GM12878 (cell line): ENCODE results near the gene CASR. TPM values are rescaled to one million over a fixed set of nuclear protein-coding genes. Genes with fewer than 3 reads are reported as not detected.

Source experiments
- BHLHE40 ChIP-seq, 2 experiments: fragments of 450-650 bp in 1 of 2; IDR thresholded peaks; 2 replicates each; pipeline ENCODE4 v1.6.1; 2011 to 2017; ENCODE audit warnings: low read depth in 2 of 2, borderline replicate concordance in 1 of 2, improper control_type of control experiment in 1 of 2, low read length in 1 of 2, mild to moderate bottlenecking in 1 of 2
- BRCA1 ChIP-seq: IDR thresholded peaks from 2 replicates; pipeline ENCODE4 v1.6.1; 2011; ENCODE audit warnings: low read depth, low read length, improper control_type of control experiment
- CBFB ChIP-seq: IDR thresholded peaks from 2 replicates; pipeline ENCODE4 v1.6.1; 2016; ENCODE audit warnings: antibody characterized with exemption, low read depth
- EZH2 ChIP-seq: IDR thresholded peaks from 2 replicates; pipeline ENCODE4 v1.6.1; 2012; ENCODE audit warnings: low read depth, mild to moderate bottlenecking, control low read depth, inconsistent platforms, low read length, borderline replicate concordance; ENCODE audit not compliant: control insufficient read depth
- GATAD2B ChIP-seq: fragments of 450-650 bp; conservative IDR thresholded peaks from 2 replicates; pipeline ENCODE4 v1.6.1; 2017; ENCODE audit warnings: low read depth, mild to moderate bottlenecking, moderate library complexity
- KDM1A ChIP-seq: fragments of 200-600 bp; sonication (generic); IDR thresholded peaks from 2 replicates; pipeline ENCODE4 v1.6.1; 2016; ENCODE audit warnings: borderline replicate concordance
- MTA2 ChIP-seq: fragments of 450-650 bp; IDR thresholded peaks from 2 replicates; pipeline ENCODE4 v1.6.1; 2016; ENCODE audit warnings: low read depth, mild to moderate bottlenecking, moderate library complexity
- NFIC ChIP-seq: IDR thresholded peaks from 2 replicates; pipeline ENCODE4 v1.6.1; 2012; ENCODE audit warnings: low read depth, mild to moderate bottlenecking, inconsistent platforms, low read length, moderate library complexity
- NR2C2 ChIP-seq: IDR thresholded peaks from 2 replicates; pipeline ENCODE4 v1.6.1; 2011; ENCODE audit warnings: borderline replicate concordance, low read depth; ENCODE audit not compliant: control insufficient read depth, insufficient read length
- PAX8 ChIP-seq: fragments of 450-650 bp; IDR thresholded peaks from 2 replicates; pipeline ENCODE4 v1.6.1; 2017; ENCODE audit warnings: mild to moderate bottlenecking, moderate library complexity
- PML ChIP-seq: IDR thresholded peaks from 2 replicates; pipeline ENCODE4 v1.6.1; 2012; ENCODE audit warnings: low read length, inconsistent platforms
- POLR2AphosphoS2 ChIP-seq: IDR thresholded peaks from 2 replicates; pipeline ENCODE4 v1.6.1; 2011; ENCODE audit warnings: low read depth, mild to moderate bottlenecking, low read length, improper control_type of control experiment, moderate library complexity
- SIN3A ChIP-seq: IDR thresholded peaks from 2 replicates; pipeline ENCODE4 v1.6.1; 2012; ENCODE audit warnings: low read depth, low read length, improper control_type of control experiment
- SMC3 ChIP-seq: IDR thresholded peaks from 2 replicates; pipeline ENCODE4 v1.6.1; 2011; ENCODE audit warnings: low read length, improper control_type of control experiment, borderline replicate concordance
- STAT1 ChIP-seq: fragments of 450-650 bp; conservative IDR thresholded peaks from 2 replicates; pipeline ENCODE4 v1.6.1; 2014; ENCODE audit warnings: antibody characterized with exemption, mild to moderate bottlenecking
- TCF7 ChIP-seq: IDR thresholded peaks from 2 replicates; pipeline ENCODE4 v1.6.1; 2014; ENCODE audit warnings: antibody characterized with exemption, borderline replicate concordance
- polyA plus RNA-seq, 11 experiments: library from polyadenylated mRNA; depleted of rRNA in 4 of 11; unstranded in 6 of 11; stranded (reverse) in 5 of 11; fragments of >200 nt; fragmentation: Nextera tagmentation in 4 of 11; fragmentation: Illumina TruSeq in 1 of 11; extraction: Ambion mirVana in 4 of 11; extraction: Trizol in 1 of 11; gene quantifications; 1 replicate in 1 of 11; 2 replicates in 10 of 11; pipeline versions ENCODE4 v1.2.1 to v1.2.3, GENCODE V29; 2011 to 2016; ENCODE audit warnings: inconsistent platforms in 2 of 11, missing spikeins in 2 of 11, low read depth in 1 of 11
- total RNA-seq, 4 experiments: library from RNA; depleted of rRNA in 3 of 4; stranded (reverse); fragments of >200 nt in 3 of 4; fragmentation: Illumina TruSeq in 1 of 4; extraction: Trizol in 1 of 4; gene quantifications; 2 replicates each; pipeline versions ENCODE4 v1.2.1 to v1.2.3, GENCODE V29; 2013 to 2021
- TF ChIP-seq, protein P1 (sequence below): IDR thresholded peaks from 2 replicates; pipeline ENCODE4 v1.6.1; 2011; ENCODE audit warnings: borderline replicate concordance, low read depth, mild to moderate bottlenecking, moderate library complexity, low read length; ENCODE audit not compliant: insufficient read depth, poor library complexity, severe bottlenecking
- TF ChIP-seq, protein P2 (sequence below): IDR thresholded peaks from 2 replicates; pipeline ENCODE4 v1.6.1; 2011; ENCODE audit warnings: low read depth, mild to moderate bottlenecking, low read length, moderate library complexity, borderline replicate concordance; ENCODE audit errors: extremely low read depth
- TF ChIP-seq, protein P3 (sequence below): fragments of 450-650 bp; formaldehyde crosslinking; IDR thresholded peaks from 2 replicates; pipeline ENCODE4 v1.4.0; 2020; ENCODE audit warnings: mild to moderate bottlenecking, moderate library complexity
- TF ChIP-seq, protein P4 (sequence below): fragments of 450-650 bp; IDR thresholded peaks from 2 replicates; pipeline ENCODE4 v1.6.1; 2017; ENCODE audit warnings: mild to moderate bottlenecking
- TF ChIP-seq, protein P5 (sequence below): IDR thresholded peaks from 2 replicates; pipeline ENCODE4 v1.6.1; 2012; ENCODE audit warnings: low read depth, low read length, improper control_type of control experiment

The CASR gene
- total and polyA plus RNA-seq, 10 of the 15 experiments (the other 5 are each of a cell fraction or from before 2014, with no cell fraction given), result 0.04 to 0.37 (median 0.11) TPM

DNA sequence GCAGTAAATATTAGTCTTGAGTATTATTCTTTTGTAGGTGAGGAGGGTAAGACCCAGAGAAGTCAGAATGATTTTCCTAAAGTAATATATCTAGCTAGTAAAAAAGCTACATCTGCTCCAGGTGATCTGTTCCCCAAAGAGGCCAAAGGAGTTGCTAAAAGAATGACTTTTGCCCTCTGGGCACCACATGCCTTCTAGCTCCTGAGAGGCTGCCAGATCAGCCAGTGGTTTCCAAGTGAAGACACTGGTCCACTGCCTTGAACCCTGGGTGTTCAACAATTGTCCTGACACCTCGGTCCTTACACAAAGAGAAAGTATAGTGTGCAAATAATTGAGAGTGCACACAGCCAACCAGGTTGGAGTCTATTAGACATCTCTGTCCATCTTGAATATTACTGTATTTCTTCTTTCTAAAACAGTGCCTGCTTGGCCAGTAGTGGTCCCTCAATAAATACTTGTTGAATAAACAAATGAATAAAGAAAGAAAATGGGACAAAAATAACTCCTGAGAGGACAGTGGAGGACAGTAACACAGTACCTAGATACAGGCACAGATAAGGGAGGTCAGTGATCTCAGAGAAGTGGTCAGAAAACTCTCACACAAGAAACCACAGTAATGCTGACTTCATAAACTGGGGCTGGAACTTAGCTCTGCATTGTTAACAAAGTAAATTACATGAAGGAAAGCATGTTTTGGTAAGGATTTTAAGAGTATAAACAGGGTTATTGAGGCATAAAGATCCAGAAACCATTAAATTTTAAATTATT lies 85.0 kb downstream of the CASR start (continued):
- TF ChIP-seq SMC3 (no peak), KDM1A (no peak), PAX8 (peak; percentile 20; the same call in 1 of the 2 replicates), PML (no peak), GATAD2B (no peak), MTA2 (peak; percentile 63), NR2C2 (no peak), STAT1 (no peak), BRCA1 (no peak), NFIC (peak; percentile 73; the same call in 1 of the 2 replicates), EZH2 (no peak), POLR2AphosphoS2 (no peak), BHLHE40 (IDR thresholded peaks at IDR 0.05; ENCODE audit: borderline replicate concordance in 1 of 2, low read depth in 2 of 2, low read length in 1 of 2) (peak in 1 of 2 experiments; percentile 19; a peak in 1 of 4 replicates), CBFB (no peak), TCF7 (no peak), SIN3A (no peak)
- TF ChIP-seq, protein P1, sequence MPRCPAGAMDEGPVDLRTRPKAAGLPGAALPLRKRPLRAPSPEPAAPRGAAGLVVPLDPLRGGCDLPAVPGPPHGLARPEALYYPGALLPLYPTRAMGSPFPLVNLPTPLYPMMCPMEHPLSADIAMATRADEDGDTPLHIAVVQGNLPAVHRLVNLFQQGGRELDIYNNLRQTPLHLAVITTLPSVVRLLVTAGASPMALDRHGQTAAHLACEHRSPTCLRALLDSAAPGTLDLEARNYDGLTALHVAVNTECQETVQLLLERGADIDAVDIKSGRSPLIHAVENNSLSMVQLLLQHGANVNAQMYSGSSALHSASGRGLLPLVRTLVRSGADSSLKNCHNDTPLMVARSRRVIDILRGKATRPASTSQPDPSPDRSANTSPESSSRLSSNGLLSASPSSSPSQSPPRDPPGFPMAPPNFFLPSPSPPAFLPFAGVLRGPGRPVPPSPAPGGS, result peak; percentile 15
- TF ChIP-seq, protein P2, sequence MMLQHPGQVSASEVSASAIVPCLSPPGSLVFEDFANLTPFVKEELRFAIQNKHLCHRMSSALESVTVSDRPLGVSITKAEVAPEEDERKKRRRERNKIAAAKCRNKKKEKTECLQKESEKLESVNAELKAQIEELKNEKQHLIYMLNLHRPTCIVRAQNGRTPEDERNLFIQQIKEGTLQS, result no peak
- TF ChIP-seq, protein P3, sequence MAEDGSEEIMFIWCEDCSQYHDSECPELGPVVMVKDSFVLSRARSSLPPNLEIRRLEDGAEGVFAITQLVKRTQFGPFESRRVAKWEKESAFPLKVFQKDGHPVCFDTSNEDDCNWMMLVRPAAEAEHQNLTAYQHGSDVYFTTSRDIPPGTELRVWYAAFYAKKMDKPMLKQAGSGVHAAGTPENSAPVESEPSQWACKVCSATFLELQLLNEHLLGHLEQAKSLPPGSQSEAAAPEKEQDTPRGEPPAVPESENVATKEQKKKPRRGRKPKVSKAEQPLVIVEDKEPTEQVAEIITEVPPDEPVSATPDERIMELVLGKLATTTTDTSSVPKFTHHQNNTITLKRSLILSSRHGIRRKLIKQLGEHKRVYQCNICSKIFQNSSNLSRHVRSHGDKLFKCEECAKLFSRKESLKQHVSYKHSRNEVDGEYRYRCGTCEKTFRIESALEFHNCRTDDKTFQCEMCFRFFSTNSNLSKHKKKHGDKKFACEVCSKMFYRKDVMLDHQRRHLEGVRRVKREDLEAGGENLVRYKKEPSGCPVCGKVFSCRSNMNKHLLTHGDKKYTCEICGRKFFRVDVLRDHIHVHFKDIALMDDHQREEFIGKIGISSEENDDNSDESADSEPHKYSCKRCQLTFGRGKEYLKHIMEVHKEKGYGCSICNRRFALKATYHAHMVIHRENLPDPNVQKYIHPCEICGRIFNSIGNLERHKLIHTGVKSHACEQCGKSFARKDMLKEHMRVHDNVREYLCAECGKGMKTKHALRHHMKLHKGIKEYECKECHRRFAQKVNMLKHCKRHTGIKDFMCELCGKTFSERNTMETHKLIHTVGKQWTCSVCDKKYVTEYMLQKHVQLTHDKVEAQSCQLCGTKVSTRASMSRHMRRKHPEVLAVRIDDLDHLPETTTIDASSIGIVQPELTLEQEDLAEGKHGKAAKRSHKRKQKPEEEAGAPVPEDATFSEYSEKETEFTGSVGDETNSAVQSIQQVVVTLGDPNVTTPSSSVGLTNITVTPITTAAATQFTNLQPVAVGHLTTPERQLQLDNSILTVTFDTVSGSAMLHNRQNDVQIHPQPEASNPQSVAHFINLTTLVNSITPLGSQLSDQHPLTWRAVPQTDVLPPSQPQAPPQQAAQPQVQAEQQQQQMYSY (CRISPR knock-in tag), result no peak
- TF ChIP-seq, protein P4, sequence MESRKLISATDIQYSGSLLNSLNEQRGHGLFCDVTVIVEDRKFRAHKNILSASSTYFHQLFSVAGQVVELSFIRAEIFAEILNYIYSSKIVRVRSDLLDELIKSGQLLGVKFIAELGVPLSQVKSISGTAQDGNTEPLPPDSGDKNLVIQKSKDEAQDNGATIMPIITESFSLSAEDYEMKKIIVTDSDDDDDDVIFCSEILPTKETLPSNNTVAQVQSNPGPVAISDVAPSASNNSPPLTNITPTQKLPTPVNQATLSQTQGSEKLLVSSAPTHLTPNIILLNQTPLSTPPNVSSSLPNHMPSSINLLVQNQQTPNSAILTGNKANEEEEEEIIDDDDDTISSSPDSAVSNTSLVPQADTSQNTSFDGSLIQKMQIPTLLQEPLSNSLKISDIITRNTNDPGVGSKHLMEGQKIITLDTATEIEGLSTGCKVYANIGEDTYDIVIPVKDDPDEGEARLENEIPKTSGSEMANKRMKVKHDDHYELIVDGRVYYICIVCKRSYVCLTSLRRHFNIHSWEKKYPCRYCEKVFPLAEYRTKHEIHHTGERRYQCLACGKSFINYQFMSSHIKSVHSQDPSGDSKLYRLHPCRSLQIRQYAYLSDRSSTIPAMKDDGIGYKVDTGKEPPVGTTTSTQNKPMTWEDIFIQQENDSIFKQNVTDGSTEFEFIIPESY, result no peak
- TF ChIP-seq, protein P5, sequence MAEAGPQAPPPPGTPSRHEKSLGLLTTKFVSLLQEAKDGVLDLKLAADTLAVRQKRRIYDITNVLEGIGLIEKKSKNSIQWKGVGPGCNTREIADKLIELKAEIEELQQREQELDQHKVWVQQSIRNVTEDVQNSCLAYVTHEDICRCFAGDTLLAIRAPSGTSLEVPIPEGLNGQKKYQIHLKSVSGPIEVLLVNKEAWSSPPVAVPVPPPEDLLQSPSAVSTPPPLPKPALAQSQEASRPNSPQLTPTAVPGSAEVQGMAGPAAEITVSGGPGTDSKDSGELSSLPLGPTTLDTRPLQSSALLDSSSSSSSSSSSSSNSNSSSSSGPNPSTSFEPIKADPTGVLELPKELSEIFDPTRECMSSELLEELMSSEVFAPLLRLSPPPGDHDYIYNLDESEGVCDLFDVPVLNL, result no peak
